Measurements from ENCODE around the gene LOXL1. TPM values are rescaled to one million over a fixed set of nuclear protein-coding genes. Genes with fewer than 3 reads are reported as not detected.
A peak's percentile ranks its signal among the peaks of the same experiment; 100 is the strongest.

The LOXL1 gene
- total RNA-seq, 1 donor from 2014 or later = 11.1 TPM

- Histone ChIP-seq H3K4me3 (no peak overlapping the region), H3K27ac (no peak overlapping the region), H3K36me3 (no peaks in the 10 kb centered on the region), H3K4me1 (no peaks in the 10 kb centered on the region), H3K9me3 (no peaks in the 10 kb centered on the region), H3K27me3 (no peaks in the 10 kb centered on the region)
- intact Hi-C loops (cut with DNase I) = no loop called here
- TF ChIP-seq, protein P1, sequence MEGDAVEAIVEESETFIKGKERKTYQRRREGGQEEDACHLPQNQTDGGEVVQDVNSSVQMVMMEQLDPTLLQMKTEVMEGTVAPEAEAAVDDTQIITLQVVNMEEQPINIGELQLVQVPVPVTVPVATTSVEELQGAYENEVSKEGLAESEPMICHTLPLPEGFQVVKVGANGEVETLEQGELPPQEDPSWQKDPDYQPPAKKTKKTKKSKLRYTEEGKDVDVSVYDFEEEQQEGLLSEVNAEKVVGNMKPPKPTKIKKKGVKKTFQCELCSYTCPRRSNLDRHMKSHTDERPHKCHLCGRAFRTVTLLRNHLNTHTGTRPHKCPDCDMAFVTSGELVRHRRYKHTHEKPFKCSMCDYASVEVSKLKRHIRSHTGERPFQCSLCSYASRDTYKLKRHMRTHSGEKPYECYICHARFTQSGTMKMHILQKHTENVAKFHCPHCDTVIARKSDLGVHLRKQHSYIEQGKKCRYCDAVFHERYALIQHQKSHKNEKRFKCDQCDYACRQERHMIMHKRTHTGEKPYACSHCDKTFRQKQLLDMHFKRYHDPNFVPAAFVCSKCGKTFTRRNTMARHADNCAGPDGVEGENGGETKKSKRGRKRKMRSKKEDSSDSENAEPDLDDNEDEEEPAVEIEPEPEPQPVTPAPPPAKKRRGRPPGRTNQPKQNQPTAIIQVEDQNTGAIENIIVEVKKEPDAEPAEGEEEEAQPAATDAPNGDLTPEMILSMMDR (IDR thresholded peaks at IDR 0.05) = no peak
- DNase-seq (peak; percentile 57), ATAC-seq (no peak)
Observed at GRCh38 chr15:73902121-73903020, 23.9 kb upstream of the LOXL1 start.

- DNase-seq (no peak), ATAC-seq (no peak)
- Histone ChIP-seq H3K4me3 (no peak overlapping the region), H3K27me3 (no peaks in the 10 kb centered on the region), H3K9me3 (no peaks in the 10 kb centered on the region), H3K4me1 (no peaks in the 10 kb centered on the region), H3K36me3 (no peaks in the 10 kb centered on the region), H3K27ac (no peak overlapping the region)
- intact Hi-C loops (cut with DNase I) = no loop called here
- TF ChIP-seq, protein P1 (IDR thresholded peaks at IDR 0.05) = no peak
Observed at GRCh38 chr15:73904026-73904815, 22.0 kb upstream of the LOXL1 start.

DNA sequence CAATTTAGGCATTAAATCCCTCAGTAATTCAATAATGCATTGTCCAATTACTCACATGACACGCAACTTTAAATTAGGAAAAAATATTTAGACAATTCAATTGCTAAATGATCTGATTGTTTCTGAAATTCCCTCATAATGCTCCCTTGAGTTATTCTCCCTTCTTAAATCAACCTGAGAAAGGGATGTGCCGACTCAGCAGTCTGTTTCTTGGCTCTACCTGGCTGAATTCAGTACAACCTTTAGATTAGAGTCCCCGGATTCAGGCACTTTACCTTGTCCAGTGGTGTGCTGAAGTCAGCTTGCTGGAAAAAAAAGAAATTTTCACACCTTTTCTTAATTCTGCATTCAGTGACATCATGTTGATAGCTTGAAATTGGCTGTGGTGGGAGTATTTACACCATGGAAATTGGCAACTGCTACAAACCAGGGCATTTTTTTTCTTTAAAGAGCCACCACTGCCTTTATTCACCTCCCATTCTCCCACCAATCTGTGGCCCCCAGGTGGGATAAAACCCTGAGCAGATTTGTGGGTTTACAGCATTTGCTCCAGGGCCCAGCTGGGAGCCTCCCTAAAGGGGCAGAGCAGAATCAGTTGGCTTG, 20.9 kb upstream of the LOXL1 start:
- Histone ChIP-seq H3K9me3 (no peaks in the 10 kb centered on the region), H3K36me3 (no peaks in the 10 kb centered on the region), H3K4me3 (no peak overlapping the region), H3K4me1 (no peaks in the 10 kb centered on the region), H3K27ac (no peak overlapping the region), H3K27me3 (no peaks in the 10 kb centered on the region)
- ATAC-seq = no peak
- TF ChIP-seq, protein P1 (IDR thresholded peaks at IDR 0.05) = no peak
- intact Hi-C loops (cut with DNase I) = no loop called here
- no peak for DNase-seq

DNA sequence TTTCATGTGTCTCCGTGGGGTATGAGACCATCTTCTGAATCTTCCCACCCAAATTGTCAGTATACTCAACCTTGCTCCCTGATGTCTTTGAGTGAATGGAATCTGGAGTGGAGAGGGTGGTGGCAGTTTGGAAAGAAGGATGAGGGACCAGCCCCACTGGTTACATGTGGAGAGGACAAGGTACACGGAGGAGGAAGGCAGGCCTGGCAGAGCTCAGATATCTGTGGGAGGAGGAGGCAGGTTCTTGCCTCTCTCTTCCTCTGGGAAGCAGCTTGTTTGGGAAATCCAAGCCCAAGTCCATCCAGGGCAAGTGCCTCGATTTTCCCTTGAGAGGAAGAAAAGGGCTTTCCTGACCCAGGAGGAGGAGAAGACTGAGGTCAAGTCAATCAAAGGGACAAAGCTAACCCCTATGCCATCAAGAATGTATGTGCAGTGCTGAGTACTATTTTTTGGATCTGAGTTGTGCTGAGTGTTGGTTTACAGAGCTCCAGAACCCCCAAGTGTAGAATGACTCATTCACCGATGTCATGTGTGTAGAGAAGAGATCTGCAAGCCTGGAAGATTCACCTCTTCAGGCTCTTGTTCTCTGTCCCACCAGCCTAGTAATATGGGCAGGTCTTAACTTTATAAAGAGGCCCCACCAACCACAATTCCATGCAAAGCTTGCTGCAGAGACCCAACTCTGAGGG, 19.8 kb upstream of the LOXL1 start:
- TF ChIP-seq, protein P1 (IDR thresholded peaks at IDR 0.05) = no peak
- H3K4me3 ChIP-seq = no peak overlapping the region
- no peak for DNase-seq
- H3K4me1 ChIP-seq = no peaks in the 10 kb centered on the region
- H3K36me3 ChIP-seq = no peaks in the 10 kb centered on the region
- no peaks in the 10 kb centered on the region for H3K9me3 ChIP-seq
- H3K27ac ChIP-seq = no peak overlapping the region
- intact Hi-C loops (cut with DNase I) = no loop called here
- no peak for ATAC-seq
- no peaks in the 10 kb centered on the region for H3K27me3 ChIP-seq

DNA sequence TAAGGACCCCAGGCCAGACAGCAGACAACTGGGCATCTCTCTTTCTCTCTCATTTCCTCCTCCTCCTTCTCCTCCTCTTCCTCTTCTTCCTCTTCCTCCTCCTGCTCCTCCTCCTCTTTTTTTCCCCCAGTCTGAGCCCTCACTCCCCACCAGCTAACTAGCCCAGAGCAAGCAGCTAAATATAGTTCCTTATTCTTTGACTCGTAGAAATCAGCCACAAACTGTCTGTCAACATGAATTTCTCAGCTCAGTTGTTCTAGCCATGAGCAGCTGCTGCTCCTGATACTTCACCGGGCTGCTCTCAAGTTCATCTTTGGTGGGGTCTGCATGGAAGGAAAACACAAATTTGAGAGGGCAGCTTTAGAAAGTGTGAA, 19.2 kb upstream of the LOXL1 start:
- no peak overlapping the region for H3K4me3 ChIP-seq
- H3K4me1 ChIP-seq = no peaks in the 10 kb centered on the region
- no peak overlapping the region for H3K27ac ChIP-seq
- DNase-seq (no peak), ATAC-seq (no peak)
- H3K36me3 ChIP-seq = no peaks in the 10 kb centered on the region
- H3K27me3 ChIP-seq = no peaks in the 10 kb centered on the region
- TF ChIP-seq, protein P1 (IDR thresholded peaks at IDR 0.05) = no peak
- intact Hi-C loops (cut with DNase I) = no loop called here
- no peaks in the 10 kb centered on the region for H3K9me3 ChIP-seq

Data from upper lobe of right lung (tissue), 1 donor.